K562 (cell line): ENCODE data around the gene GPD2. TPM values are rescaled to one million over a fixed set of nuclear protein-coding genes. Genes with fewer than 3 reads are reported as not detected.

ENCODE experiments used
- ATAC-seq: fragments of 200-7000 bp; cut with Tn5 transposase; 3 replicates; pipeline ENCODE4 v1.9.1; 2020; ENCODE audit warnings: moderate library complexity
- BruUV-seq: library from RNA; stranded (reverse); fragments of 400-500 nt; replicated peaks from 2 replicates; lab custom pipeline; 2021; lab: Mats Ljungman, UMichigan
- CTCF ChIA-PET: fragments of 300-600 bp; formaldehyde crosslinking; extraction: SDS; loops from one replicate; lab custom pipeline; 2021; ENCODE audit warnings: low intra/inter-chr PET ratio; lab: Yijun Ruan, JAX
- POLR2A ChIA-PET: fragments of 300-600, 350-650 bp; sonication (Branson Sonifier 250); formaldehyde crosslinking; extraction: SDS; loops from one replicate; lab custom pipeline; 2021; ENCODE audit warnings: antibody characterized with exemption, inconsistent platforms; lab: Yijun Ruan, JAX
- DNase-seq, 4 experiments: peaks; one replicate each; pipeline versions ENCODE4 v3.0.0 to v3.0.0-alpha.2; 2011 to 2018; ENCODE audit warnings: low spot score in 3 of 4, mixed read lengths in 3 of 4; ENCODE audit errors: extremely low read depth in 1 of 4
- FAIRE-seq: peaks from 2 replicates; lab custom pipeline; 2011; peaks lifted over from hg19 to GRCh38; lab: Jason Lieb, UNC
- H2AFZ ChIP-seq: 2 replicates; pipeline ENCODE4 v1.6.0; 2011; ENCODE audit warnings: low read depth, low read length, control low read depth, inconsistent platforms
- H3K27ac ChIP-seq: fragments of 200-600 bp; 3 replicates; pipeline ENCODE4 v1.8.0; 2011; ENCODE audit warnings: low read depth, mild to moderate bottlenecking, control low read depth, inconsistent platforms, low read length, moderate library complexity, mixed read lengths; ENCODE audit errors: extremely low read depth
- H3K27me3 ChIP-seq, 2 experiments: fragments of 300-600 bp in 1 of 2; 2 replicates in 1 of 2; 3 replicates in 1 of 2; pipeline versions ENCODE4 v1.6.0 to v1.8.0; 2011; ENCODE audit warnings: inconsistent platforms in 2 of 2, low read length in 2 of 2, mild to moderate bottlenecking in 1 of 2, mixed read lengths in 1 of 2, moderate library complexity in 1 of 2; ENCODE audit not compliant: control insufficient read depth in 2 of 2, insufficient read depth in 2 of 2
- H3K36me3 ChIP-seq: fragments of 300-600 bp; 3 replicates; pipeline ENCODE4 v1.8.0; 2011; ENCODE audit warnings: mild to moderate bottlenecking, low read length, inconsistent platforms; ENCODE audit not compliant: control insufficient read depth, insufficient read depth
- H3K4me1 ChIP-seq, 2 experiments: fragments of 200-600 bp in 1 of 2; replicated peaks in 1 of 2; 2 replicates in 1 of 2; 3 replicates in 1 of 2; pipeline versions ENCODE4 v1.5.1 to v1.8.0; 2011; ENCODE audit warnings: inconsistent platforms in 2 of 2, low read length in 2 of 2, mild to moderate bottlenecking in 1 of 2, mixed read lengths in 1 of 2, moderate library complexity in 1 of 2; ENCODE audit not compliant: control insufficient read depth in 2 of 2, insufficient read depth in 2 of 2
- H3K4me2 ChIP-seq: 2 replicates; pipeline ENCODE4 v1.6.1; 2011; ENCODE audit warnings: low read length, control low read depth, inconsistent platforms, mixed read lengths; ENCODE audit not compliant: insufficient read depth
- H3K4me3 ChIP-seq: fragments of 200-600 bp; sonication (generic), shearing (Covaris generic); 2 replicates; pipeline ENCODE4 v1.5.1; 2016; ENCODE audit warnings: control low read depth, inconsistent platforms
- H3K79me2 ChIP-seq: fragments of 200-600 bp; 3 replicates; pipeline ENCODE4 v1.8.0; 2011; ENCODE audit warnings: low read length, inconsistent platforms; ENCODE audit not compliant: control insufficient read depth, insufficient read depth
- H3K9ac ChIP-seq, 2 experiments: 2 replicates each; pipeline versions ENCODE4 v1.6.0 to v1.6.1; 2011; ENCODE audit warnings: low read depth in 2 of 2, low read length in 2 of 2, control low read depth in 1 of 2, inconsistent platforms in 1 of 2, mild to moderate bottlenecking in 1 of 2, mixed read lengths in 1 of 2; ENCODE audit not compliant: insufficient read depth in 1 of 2
- H3K9me1 ChIP-seq: one replicate; pipeline ENCODE4 v1.6.0; 2011; ENCODE audit warnings: inconsistent platforms, mild to moderate bottlenecking, low read length, moderate library complexity; ENCODE audit not compliant: control insufficient read depth, insufficient read depth
- H3K9me3 ChIP-seq: replicated peaks from 2 replicates; pipeline ENCODE4 v1.5.1; 2011; ENCODE audit warnings: low read depth, low read length, inconsistent platforms; ENCODE audit not compliant: control insufficient read depth, insufficient read depth
- H4K20me1 ChIP-seq: replicated peaks from 2 replicates; pipeline ENCODE4 v1.6.1; 2011; ENCODE audit warnings: low read length, inconsistent platforms, mixed read lengths; ENCODE audit not compliant: control insufficient read depth, insufficient read depth
- BCLAF1 ChIP-seq, 2 experiments: fragments of 450-650 bp in 1 of 2; IDR thresholded peaks; 2 replicates each; pipeline ENCODE4 v1.6.1; 2011 to 2017; ENCODE audit warnings: low read depth in 2 of 2, antibody characterized with exemption in 1 of 2, borderline replicate concordance in 1 of 2, low read length in 1 of 2, mild to moderate bottlenecking in 1 of 2, mixed read lengths in 1 of 2; ENCODE audit not compliant: control insufficient read depth in 1 of 2
- CBX1 ChIP-seq: sonication (generic); IDR thresholded peaks from 2 replicates; pipeline ENCODE4 v1.6.1; 2016; ENCODE audit warnings: antibody characterized with exemption, low read depth, mild to moderate bottlenecking
- DDX20 ChIP-seq: fragments of 450-650 bp; IDR thresholded peaks from 2 replicates; pipeline ENCODE4 v1.6.1; 2016; ENCODE audit warnings: missing genetic modification characterization, low read depth, mild to moderate bottlenecking, missing compliant biosample characterization, moderate library complexity
- E2F3 ChIP-seq: fragments of 250-450 bp; sonication (Bioruptor Pico); IDR thresholded peaks from 2 replicates; pipeline ENCODE4 v1.4.0; 2020; ENCODE audit warnings: mild to moderate bottlenecking
- FOXK2 ChIP-seq, 2 experiments: fragments of 450-650 bp; IDR thresholded peaks in 1 of 2; conservative IDR thresholded peaks in 1 of 2; 2 replicates each; pipeline ENCODE4 v1.6.1; 2016; ENCODE audit warnings: low read depth in 2 of 2, mild to moderate bottlenecking in 1 of 2
- RBM14 ChIP-seq: fragments of 200-400 bp; formaldehyde crosslinking; IDR thresholded peaks from 2 replicates; pipeline ENCODE4 v1.6.1; 2018; ENCODE audit warnings: low read depth, mild to moderate bottlenecking, low read length, moderate library complexity, borderline replicate concordance; ENCODE audit not compliant: insufficient read depth
- THAP12 ChIP-seq: fragments of 250-450 bp; sonication (Bioruptor Pico); IDR thresholded peaks from 2 replicates; pipeline ENCODE4 v1.9.0; 2021; ENCODE audit warnings: mild to moderate bottlenecking, inconsistent platforms
- ZNF76 ChIP-seq: fragments of 250-450 bp; sonication (Bioruptor Pico); IDR thresholded peaks from 2 replicates; pipeline ENCODE4 v1.4.0; 2020; ENCODE audit warnings: mild to moderate bottlenecking, moderate library complexity, borderline replicate concordance
- WGBS: fragments of 100-300 bp; shearing (Covaris generic); methylation state at CpG from one replicate; pipeline ENCODE4 v1.1.6; 2016; ENCODE audit warnings: low coverage, mixed read lengths; ENCODE audit not compliant: insufficient coverage; ENCODE audit errors: missing lambda C conversion rate; 5-methylcytosine and 5-hydroxymethylcytosine counted together
- in situ Hi-C: fragments of 300-500 bp; cut with MboI; formaldehyde crosslinking; loops from 4 replicates; pipeline ENCODE4 v1.15.0; 2018; ENCODE audit warnings: inconsistent platforms, mixed read lengths
- intact Hi-C: fragments of 100-400 bp; cut with micrococcal nuclease; formaldehyde crosslinking; loops from 2 replicates; pipeline ENCODE4 v1.14.2; 2022
- polyA plus RNA-seq, 8 experiments: library from polyadenylated mRNA; depleted of rRNA in 4 of 8; stranded (reverse) in 5 of 8; unstranded in 3 of 8; fragments of >200 nt; fragmentation: Nextera tagmentation in 2 of 8; fragmentation: Illumina TruSeq in 1 of 8; extraction: Ambion mirVana in 2 of 8; extraction: Trizol in 1 of 8; gene quantifications; 2 replicates each; pipeline versions ENCODE4 v1.2.1 to v1.2.3, GENCODE V29; 2011 to 2014; ENCODE audit warnings: inconsistent platforms in 1 of 8, missing spikeins in 1 of 8
- total RNA-seq, 7 experiments: library from RNA; depleted of rRNA in 6 of 7; stranded (reverse); fragments of >200 nt in 6 of 7; fragmentation: Illumina TruSeq in 2 of 7; extraction: Trizol in 2 of 7; gene quantifications; 2 replicates each; pipeline versions ENCODE4 v1.2.1 to v1.2.3, GENCODE V29; 2011 to 2021; ENCODE audit warnings: low replicate concordance in 1 of 7
- TF ChIP-seq, protein P1 (sequence below): fragments of 250-450 bp; sonication (Bioruptor Pico); IDR thresholded peaks from 2 replicates; pipeline ENCODE4 v1.5.0; 2021; ENCODE audit warnings: mild to moderate bottlenecking, moderate library complexity

The GPD2 gene
- total and polyA plus RNA-seq, 9 of the 15 experiments (the other 6 are each of a cell fraction or from before 2014, with no cell fraction given): 5.2 to 39.2 (median 19.0) TPM

DNA sequence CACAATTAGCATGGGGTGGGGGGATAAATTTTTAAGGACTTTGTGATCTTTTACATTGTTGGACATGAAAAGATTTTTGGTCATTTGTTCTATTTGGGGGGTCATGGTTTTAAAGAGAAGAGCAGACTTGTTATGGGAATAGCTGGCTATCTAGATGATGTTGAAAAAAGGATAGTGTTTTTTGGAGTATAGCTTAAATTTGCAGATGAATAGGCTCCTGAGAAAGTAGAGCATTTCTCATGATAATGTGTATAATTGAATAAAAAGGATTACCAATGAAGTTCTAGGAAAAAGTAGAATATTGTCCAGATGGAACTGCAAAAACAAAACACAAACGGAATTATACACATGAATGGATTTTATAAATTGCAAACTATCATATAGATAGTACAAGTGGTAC, 186.3 kb downstream of the GPD2 start:
- no peaks in the 10 kb centered on the region for H4K20me1 ChIP-seq
- no peaks in the 10 kb centered on the region for H3K36me3 ChIP-seq
- H3K9ac ChIP-seq: no peak overlapping the region
- DNase-seq: no peak
- BruUV-seq: no TSS peak
- H3K9me1 ChIP-seq: no peaks in the 10 kb centered on the region
- ChIA-PET CTCF (no interaction called here), POLR2A (no interaction called here)
- no peak overlapping the region for H3K27ac ChIP-seq
- H2AFZ ChIP-seq: no peak overlapping the region
- intact Hi-C loops (no loop called here), in situ Hi-C loops (no loop called here)
- 0% methylated on average over 1 of the region's 1 CpG for WGBS
- H3K4me2 ChIP-seq: no peak overlapping the region
- no peak overlapping the region for H3K4me3 ChIP-seq
- H3K4me1 ChIP-seq: no peaks in the 10 kb centered on the region
- no peaks in the 10 kb centered on the region for H3K27me3 ChIP-seq
- no peak for FAIRE-seq
- H3K79me2 ChIP-seq: no peaks in the 10 kb centered on the region
- ATAC-seq: no peak
- no peaks in the 10 kb centered on the region for H3K9me3 ChIP-seq
- TF ChIP-seq THAP12 (no peak), BCLAF1 (IDR thresholded peaks at IDR 0.05; ENCODE audit: borderline replicate concordance in 1 of 2, control insufficient read depth in 1 of 2, low read depth in 2 of 2, low read length in 1 of 2) (no peak), RBM14 (no peak), DDX20 (tag) (no peak), CBX1 (no peak), ZNF76 (CRISPR knock-in tag) (no peak), FOXK2 (conservative IDR thresholded peaks at IDR 0.05 in 1 of 2, IDR thresholded peaks at IDR 0.05 in 1 of 2; ENCODE audit: low read depth in 2 of 2) (no peak), E2F3 (CRISPR knock-in tag) (no peak)
- TF ChIP-seq, protein P1, sequence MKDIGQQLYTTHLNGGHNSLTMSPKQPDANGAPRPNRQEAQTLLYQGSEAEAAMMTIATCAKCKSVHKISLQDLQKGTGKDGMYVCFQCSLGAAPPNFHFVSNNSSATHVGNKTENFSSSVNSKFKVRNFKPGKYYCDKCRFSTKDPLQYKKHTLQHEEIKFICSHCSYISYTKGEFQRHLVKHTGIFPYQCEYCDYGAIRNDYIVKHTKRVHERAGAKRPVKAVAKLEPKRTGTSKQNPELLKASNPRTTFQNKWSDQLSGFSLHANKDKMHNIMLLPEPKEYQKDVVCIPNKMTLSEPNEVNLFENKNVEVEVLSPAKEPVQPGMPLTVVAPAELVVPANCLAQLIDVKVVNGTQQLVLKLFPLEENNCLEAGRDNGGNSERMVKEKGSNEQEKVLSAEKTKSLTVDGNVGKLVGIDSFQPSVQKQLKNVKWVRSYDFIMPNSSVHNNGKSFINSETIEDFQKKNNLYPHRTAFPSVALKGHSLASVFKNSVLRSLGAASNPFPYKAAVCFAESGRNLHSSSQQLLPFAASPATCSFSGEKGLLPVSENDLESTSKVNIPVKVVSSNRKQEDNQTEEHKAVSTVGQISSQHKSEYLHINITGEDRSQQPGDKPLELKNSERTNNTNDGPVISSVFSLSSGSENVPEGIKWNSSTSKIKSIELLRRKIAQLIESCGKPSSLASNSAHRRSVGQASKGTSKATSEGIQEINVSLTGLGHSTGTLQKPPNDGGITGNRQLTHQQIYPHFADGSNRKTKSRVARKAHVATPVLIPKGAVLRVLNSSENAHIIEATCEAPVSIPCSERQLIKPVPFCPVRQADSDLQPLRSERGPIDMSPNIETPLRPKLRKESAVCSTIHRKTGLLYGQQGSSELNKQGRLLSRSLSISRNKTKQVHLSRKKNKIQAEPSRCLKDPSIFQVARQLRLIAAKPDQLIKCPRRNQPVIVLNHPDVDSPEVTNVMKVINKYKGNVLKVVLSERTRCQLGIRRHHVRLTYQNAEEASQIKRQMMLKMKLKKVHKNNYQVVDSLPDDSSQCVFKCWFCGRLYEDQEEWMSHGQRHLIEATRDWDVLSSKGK (CRISPR knock-in tag): no peak
